Stimulated activated naive CD8-positive, alpha-beta T cell treated with anti-CD3 and anti-CD28 coated beads, Interleukin-15, Interleukin-2, amounts not matched to agents 100 ng/mL and 50 ng/mL, for 24 hours (primary cell): ENCODE data around the gene GTF2H1.
A peak's percentile ranks its signal among the peaks of the same experiment; 100 is the strongest.

Experiments
- H3K27ac Mint-ChIP-seq: one replicate; pipeline ENCODE4 v1.8.0; 2021; ENCODE audit warnings: mild to moderate bottlenecking, mixed read lengths
- H3K27me3 Mint-ChIP-seq: one replicate; pipeline ENCODE4 v1.8.0; 2021; ENCODE audit warnings: mixed read lengths
- H3K36me3 Mint-ChIP-seq: one replicate; pipeline ENCODE4 v1.8.0; 2021; ENCODE audit warnings: low read depth, mixed read lengths
- H3K4me1 Mint-ChIP-seq: one replicate; pipeline ENCODE4 v1.8.0; 2021; ENCODE audit warnings: low read depth, mixed read lengths
- H3K4me3 Mint-ChIP-seq: one replicate; pipeline ENCODE4 v1.8.0; 2021; ENCODE audit warnings: mild to moderate bottlenecking, mixed read lengths
- H3K9me3 Mint-ChIP-seq: one replicate; pipeline ENCODE4 v1.8.0; 2021; ENCODE audit warnings: mixed read lengths

The GTF2H1 gene

GRCh38 chr11:18408558-18409291 lies 86.4 kb downstream of the GTF2H1 start:
- H3K27ac Mint-ChIP-seq: peak overlapping the region; percentile 6
- H3K4me3 Mint-ChIP-seq: no peak overlapping the region
- no peaks in the 10 kb centered on the region for H3K27me3 Mint-ChIP-seq
- H3K9me3 Mint-ChIP-seq: no peaks in the 10 kb centered on the region
- H3K36me3 Mint-ChIP-seq: peaks cover 36% of the 10 kb centered on the region
- peaks cover 9% of the 10 kb centered on the region for H3K4me1 Mint-ChIP-seq

DNA sequence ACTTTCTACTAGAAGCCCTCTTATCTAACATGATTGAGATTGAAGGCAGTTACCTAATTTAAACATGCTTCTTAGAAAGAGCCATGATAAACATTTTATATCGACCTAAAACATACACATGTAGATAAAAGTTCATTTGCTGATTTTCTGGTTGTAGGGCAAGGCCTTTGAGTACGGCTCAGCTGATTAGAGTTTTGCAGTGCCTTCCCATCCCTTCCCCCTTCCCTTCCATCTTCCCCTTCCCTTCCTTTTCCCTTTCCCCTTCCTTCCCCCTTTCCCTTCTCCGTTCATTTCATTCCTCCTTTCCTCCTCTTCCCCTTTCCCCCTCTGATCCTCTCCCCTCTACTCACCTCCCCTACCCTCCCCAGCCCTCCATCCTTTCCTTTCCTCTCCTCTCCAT lies 94.1 kb downstream of the GTF2H1 start:
- no peak overlapping the region for H3K27ac Mint-ChIP-seq
- H3K4me1 Mint-ChIP-seq: peaks cover 11% of the 10 kb centered on the region
- H3K9me3 Mint-ChIP-seq: no peaks in the 10 kb centered on the region
- H3K4me3 Mint-ChIP-seq: no peak overlapping the region
- no peaks in the 10 kb centered on the region for H3K36me3 Mint-ChIP-seq
- H3K27me3 Mint-ChIP-seq: no peaks in the 10 kb centered on the region
